GM19023 (cell line): ENCODE results near the gene RAPGEF1.
"Not testable (repeated sequence)": the region's sequence is repeated elsewhere in the genome, so short reads cannot be mapped to it uniquely, and the experiment has no call there.

ENCODE experiments used
- ATAC-seq: cut with Tn5 transposase; IDR thresholded peaks from one replicate; pipeline ENCODE4 v1.9.1; 2021; ENCODE audit warnings: mild to moderate bottlenecking, moderate library complexity; ENCODE audit not compliant: unreplicated experiment

The RAPGEF1 gene

GRCh38 chr9:131731237-131731636 is 8.6 kb downstream of the RAPGEF1 start:
- ATAC-seq, result no peak

GRCh38 chr9:131728961-131729360 is 10.9 kb downstream of the RAPGEF1 start:
- ATAC-seq, result peak; percentile 23

DNA sequence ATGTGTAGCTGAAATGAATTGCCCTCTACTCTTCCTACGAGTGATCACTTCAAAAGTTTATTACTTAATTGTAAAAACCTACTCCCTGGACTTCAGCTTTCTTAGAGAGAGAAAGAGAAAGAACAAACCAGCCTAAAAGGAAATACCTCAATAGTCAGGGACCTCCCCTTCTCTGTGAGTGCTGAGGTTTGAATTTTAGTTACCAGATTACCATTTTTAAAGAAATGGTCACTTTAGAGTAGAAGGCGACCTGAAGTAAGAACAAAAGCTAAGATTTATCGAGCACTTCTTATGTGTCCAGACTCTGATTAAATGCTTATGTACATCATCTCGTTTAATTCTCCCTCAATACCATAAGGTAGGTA is 11.3 kb downstream of the RAPGEF1 start:
- no peak for ATAC-seq

- ATAC-seq, result no peak
These were observed 11.9 kb downstream of the RAPGEF1 start for GRCh38 chr9:131727795-131728545.

- no peak for ATAC-seq
These were observed 12.6 kb downstream of the RAPGEF1 start for GRCh38 chr9:131727184-131727759.

- ATAC-seq, result no peak
These were observed 15.2 kb downstream of the RAPGEF1 start for GRCh38 chr9:131724683-131725082.

- ATAC-seq, result no peak
These were observed 16.2 kb downstream of the RAPGEF1 start for GRCh38 chr9:131723632-131724031.

GRCh38 chr9:131722255-131722654 is 17.6 kb downstream of the RAPGEF1 start:
- no peak for ATAC-seq

DNA sequence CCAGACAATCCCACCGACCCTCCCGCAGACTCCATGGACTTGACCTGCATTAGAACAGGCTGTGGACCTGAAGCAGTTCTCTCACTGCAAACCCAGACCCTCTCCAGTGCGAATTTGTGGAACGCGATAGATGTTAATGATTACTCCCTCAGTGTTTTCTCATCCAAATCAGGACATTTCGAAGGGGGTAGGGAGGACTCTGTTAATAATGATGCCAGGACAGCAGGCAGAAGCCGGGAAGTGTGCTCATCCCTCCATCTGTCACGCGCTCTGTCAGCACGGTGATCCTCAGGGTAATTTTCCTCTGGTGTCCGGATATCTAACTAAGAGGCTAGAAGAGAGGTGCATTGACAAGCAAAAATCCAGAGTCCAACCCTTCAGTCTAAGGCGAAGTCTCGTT is 18.8 kb downstream of the RAPGEF1 start:
- no peak for ATAC-seq

DNA sequence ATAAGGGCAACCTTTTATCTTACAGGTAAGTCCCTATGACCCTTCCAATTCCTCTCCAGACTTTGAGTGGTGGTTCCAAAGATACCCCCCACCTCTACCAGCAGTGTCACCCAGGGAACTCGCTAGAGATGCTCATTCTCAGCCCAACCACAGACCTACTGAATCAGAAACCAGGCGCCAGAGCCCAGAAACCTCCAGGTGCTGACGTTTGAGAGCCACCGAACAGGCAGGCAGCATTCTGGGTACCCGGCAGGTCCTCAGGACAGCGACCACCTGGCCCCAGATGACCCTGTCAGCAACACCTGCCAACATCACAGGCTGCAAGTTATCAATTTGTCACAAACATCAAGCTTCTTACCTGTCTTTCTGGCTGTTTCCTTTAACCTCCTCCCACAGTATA is 19.5 kb downstream of the RAPGEF1 start:
- no peak for ATAC-seq

- ATAC-seq, result no peak
These were observed 20.5 kb downstream of the RAPGEF1 start for GRCh38 chr9:131719262-131719908.

GRCh38 chr9:131717719-131718460 is 22.0 kb downstream of the RAPGEF1 start:
- ATAC-seq, result no peak

GRCh38 chr9:131715906-131716305 is 24.0 kb downstream of the RAPGEF1 start:
- no peak for ATAC-seq

DNA sequence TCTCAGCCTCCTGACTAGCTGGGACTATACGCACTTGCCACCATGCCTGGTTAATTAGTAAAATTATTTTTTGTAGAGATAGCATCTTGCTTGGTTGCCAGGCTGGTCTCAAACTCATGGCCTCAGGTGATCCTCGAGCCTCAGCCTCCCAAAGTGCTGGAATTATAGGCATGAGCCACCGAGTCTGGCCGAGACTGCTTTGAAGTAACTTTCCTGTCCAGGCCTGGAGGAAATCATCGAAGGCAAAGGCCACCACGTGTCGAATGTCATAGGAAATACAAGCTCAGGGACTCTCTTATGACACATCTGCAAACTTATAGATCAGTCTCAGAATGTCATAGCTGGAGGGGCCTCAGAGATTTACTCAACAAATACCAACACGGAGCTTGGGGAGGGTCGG is 25.1 kb downstream of the RAPGEF1 start:
- no peak for ATAC-seq

DNA sequence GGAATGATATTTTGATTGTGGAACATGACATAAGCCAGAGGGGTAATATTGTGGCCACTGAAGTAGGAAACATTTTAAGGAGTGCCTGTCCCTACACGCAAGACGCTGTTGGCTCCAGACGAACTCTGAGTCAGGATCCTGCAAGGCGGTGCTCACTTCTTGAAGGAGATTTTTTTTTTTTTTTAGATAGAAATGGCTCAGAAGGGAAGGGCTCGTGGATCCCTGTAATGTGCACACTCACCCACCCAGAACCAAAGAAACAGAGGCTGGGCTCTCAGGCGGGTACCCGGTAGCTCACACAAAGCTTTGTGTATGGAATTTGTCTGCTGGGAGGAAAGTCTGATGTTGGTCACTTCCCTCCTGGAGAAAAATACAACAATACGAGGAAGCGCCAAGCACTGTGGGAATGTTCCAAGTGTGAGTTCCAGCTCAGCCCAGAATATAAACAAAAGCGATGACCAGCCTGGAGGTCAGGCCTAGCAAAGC is 25.7 kb downstream of the RAPGEF1 start:
- ATAC-seq, result no peak

DNA sequence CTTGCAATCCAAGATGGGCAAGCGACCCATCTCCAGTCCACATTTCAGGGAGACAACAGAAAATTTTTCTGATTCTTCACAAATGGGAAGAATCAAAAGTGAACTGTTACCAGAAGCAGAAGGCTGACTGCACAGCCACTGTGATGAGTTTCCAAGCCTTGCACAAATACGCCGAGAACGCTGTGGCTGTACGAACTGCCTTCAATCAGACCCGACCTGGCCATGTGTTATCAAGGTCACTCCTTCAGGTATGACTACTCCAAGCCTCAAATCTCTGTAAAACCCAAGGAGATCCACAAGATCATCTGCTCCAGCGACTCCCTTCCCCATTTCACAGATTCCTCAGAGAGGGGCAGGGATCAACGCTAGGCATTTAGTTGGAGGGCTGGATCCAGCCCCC is 26.9 kb downstream of the RAPGEF1 start:
- no peak for ATAC-seq

GRCh38 chr9:131712151-131712716 is 27.6 kb downstream of the RAPGEF1 start:
- no peak for ATAC-seq

DNA sequence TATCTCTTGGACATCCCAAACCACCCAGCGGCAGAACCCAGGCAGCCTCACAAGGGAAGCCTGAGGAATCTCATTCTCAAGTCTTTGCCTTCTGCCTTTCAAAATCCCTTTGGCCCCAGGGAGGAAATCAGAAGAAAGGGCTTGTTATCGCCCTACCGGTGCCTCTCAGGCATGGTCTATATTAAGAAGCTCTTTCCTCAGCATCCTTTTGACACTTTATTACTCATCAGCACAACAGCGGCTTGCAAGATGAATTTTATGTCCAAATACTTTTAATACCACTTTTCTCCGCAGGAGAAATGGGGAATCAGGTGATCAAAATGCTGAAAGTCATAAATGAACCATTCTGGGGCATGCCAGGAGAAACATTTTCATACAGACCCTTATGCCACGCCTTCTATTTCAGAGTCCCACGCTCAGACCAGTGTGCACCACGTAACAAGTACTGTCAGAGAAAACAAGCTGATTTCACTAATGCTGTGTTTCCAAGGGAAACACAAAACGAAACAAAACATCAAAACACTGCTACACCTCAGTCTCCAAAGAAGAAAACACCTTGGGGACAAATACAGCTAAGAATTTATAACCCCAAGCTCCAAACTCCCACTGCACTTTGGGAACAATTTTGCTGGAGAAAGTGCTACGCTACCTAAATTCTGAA is 30.0 kb downstream of the RAPGEF1 start:
- ATAC-seq, result peak; percentile 57

DNA sequence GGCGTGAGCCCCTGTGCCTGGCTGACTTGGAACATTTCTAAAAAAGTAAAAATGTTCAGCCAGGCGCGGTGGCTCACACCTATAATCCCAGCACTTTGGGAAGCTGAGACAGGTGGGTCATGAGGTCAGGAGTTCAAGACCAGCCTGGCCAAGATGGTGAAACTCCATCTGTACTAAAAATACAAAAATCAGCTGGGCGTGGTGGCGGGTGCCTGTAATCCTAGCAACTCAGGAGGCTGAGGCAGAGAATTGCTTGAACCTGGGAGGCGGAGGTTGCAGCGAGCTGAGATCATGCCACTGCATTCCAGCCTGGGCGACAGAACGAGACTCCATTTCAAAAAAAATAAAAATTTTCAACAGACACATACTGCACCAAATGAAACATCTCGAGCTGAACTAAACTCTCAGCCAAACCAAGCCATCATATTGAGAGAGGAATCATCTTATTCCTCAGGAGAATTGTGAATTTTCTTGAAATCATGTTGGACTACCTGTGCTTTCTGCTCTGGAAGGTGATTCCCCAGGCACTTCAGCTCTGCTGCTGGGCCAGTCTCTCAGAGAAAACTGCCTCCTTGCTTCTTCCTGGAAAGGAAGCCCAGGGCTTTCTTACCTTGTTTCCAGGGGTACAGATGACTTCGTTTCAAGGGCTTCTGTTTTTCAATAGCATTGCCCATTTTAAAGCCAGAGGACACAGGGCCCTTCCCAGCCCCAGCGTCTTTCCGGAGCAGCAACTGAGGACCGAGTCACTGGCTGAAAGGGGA is 30.7 kb downstream of the RAPGEF1 start:
- not testable (repeated sequence) for ATAC-seq
